Left renal cortex interstitium (tissue), 4 donors: ENCODE results near the gene CCL4. TPM values are rescaled to one million over a fixed set of nuclear protein-coding genes. Genes with fewer than 3 reads are reported as not detected.

Experiments used
- DNase-seq, 4 donors: peaks; one replicate each; pipeline ENCODE4 v3.0.0-alpha.2; 2013; ENCODE audit warnings: low read depth in 4 of 4, low spot score in 2 of 4, missing footprints in 1 of 4
- polyA plus RNA-seq, 4 donors: library from polyadenylated mRNA; unstranded; fragments of 120-200 nt; gene quantifications; one replicate each; pipeline ENCODE4 v1.2.1, GENCODE V29; 2013; ENCODE audit not compliant: insufficient read length in 4 of 4

Gene CCL4
- polyA plus RNA-seq, 4 donors: 0.24 to 4.9 (median 0.57) TPM

GRCh38 chr17:36136439-36136838 lies 32.8 kb downstream of the CCL4 start:
- DNase-seq: no peak

DNA sequence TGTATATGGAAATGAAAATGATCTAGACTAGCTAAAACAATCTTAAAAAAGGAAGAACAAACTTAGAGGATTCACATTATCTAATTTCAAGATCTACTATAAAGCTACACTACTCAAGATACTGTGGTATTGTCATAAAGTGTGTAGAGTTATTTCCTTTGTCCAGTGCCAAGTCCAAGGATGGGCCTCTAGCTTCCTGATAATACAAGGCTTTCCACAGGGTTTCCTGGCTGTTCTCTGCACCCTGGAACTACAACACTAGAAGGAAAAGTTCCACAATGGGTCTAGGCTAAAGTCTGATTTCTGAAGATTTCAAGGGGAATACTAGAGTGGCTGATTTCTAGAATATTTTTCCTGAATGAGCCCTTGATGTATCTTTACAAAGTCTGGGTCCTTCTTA lies 38.6 kb downstream of the CCL4 start:
- DNase-seq: no peak

- no peak for DNase-seq
Observed at GRCh38 chr17:36142806-36143205, 39.2 kb downstream of the CCL4 start.

DNA sequence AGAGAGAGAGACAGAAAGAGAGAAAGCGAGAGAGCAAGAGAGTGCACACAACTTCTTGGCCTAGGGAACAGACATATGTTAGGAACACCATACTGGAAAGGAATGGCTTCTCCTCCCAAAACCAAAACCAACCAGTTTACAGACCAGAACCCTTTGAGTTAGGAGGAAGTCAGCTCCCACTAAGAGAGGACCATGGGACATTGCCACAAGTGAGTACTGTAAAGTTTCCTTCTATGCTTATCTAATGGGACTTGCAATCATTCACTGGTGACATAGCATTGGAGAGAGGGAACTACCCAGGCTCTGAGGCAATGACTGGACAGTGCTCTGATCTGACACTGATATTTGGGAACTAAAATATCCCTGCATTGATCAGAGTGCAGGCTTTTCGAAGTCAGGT lies 40.4 kb downstream of the CCL4 start:
- no peak for DNase-seq

GRCh38 chr17:36144981-36145729 lies 41.5 kb downstream of the CCL4 start:
- no peak for DNase-seq

DNA sequence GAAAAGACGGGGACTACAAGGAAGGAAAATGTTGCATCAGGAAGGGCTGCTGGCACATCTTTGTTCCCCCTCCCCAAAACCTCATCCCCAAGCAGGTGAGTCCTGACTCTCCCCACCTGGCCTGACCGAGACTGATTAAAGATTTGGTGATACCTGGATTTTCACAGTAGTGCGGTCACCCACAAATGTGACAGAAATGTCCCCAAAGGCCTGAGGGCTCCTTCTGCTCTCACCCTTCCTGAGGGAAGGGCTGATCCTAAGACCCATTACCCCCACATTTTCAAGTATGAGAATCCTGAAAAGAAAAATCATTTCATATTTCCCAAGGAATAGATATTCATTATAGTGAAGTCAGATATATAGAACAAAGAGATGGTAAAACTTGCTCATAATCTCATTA lies 44.0 kb downstream of the CCL4 start:
- DNase-seq: no peak

- DNase-seq: peak; percentile 18 to 59 (median 46)
Observed at GRCh38 chr17:36148559-36149295, 45.1 kb downstream of the CCL4 start.

GRCh38 chr17:36149296-36149820 lies 45.7 kb downstream of the CCL4 start:
- DNase-seq: no peak

GRCh38 chr17:36151891-36152638 lies 48.4 kb downstream of the CCL4 start:
- DNase-seq: no peak

- no peak for DNase-seq
Observed at GRCh38 chr17:36152639-36153120, 49.1 kb downstream of the CCL4 start.

DNA sequence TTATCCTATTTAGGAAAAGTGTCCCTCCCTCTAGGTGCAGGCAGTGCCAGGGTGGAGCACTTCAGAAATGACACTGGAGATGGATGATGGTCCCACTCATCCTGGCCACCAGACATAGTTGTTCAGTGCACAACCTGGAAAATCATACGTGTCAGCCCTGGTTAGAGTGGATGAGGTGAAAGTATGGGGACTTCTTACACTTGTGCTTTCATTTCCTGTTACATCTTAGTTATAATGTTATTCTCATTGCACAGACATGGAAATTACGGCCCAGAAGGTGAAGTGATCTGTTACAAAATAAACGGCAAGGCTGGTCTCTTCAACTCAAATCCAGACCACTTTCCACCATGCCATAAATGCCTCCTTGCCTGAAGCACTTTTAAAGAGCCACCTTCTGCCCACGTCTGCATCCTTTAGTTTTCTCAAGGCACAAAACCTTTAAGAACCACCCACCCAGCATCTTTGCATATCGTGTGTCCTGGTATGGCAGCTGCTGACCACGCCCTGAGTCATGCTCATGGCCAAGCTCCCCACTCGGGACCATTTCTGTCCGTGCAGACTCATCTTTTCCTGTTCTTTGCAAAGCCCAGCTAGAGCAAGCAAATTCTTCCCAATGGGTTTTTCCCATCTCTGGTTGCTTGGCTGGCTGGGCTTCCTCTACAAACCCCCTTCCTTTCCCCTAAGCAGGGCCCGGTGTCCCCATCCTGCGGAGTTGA lies 50.4 kb downstream of the CCL4 start:
- no peak for DNase-seq

Other genes with a start within 250 kb of the CCL4 start
- gene HEATR9, start 234.9 kb upstream of the CCL4 start, polyA plus RNA-seq: under 1 TPM in 2 of 4 donors, not detected in 2; 0.10 to 0.16 TPM
- gene CCL5, start 223.5 kb upstream of the CCL4 start, polyA plus RNA-seq: 1 to 10 TPM; 1.3 to 2.1 (median 1.4) TPM
- 1 to 10 TPM; 2.2 to 4.3 (median 2.5) TPM for gene RDM1, start 173.1 kb upstream of the CCL4 start, polyA plus RNA-seq
- not detected for gene LYZL6, start 160.1 kb upstream of the CCL4 start, polyA plus RNA-seq
- under 1 TPM; 0.14 to 0.57 (median 0.27) TPM for gene CCL16, start 122.3 kb upstream of the CCL4 start, polyA plus RNA-seq
- 10 to 100 TPM; 14.6 to 23.0 (median 18.3) TPM for gene CCL14, start 117.1 kb upstream of the CCL4 start, polyA plus RNA-seq
- gene CCL15, start 102.3 kb upstream of the CCL4 start, polyA plus RNA-seq: 1 to 10 TPM; 5.9 to 8.2 (median 6.6) TPM
- gene CCL23, start 85.9 kb upstream of the CCL4 start, polyA plus RNA-seq: under 1 TPM in 1 of 4 donors, not detected in 3; 0.30 TPM
- gene CCL18, start 39.6 kb upstream of the CCL4 start, polyA plus RNA-seq: not detected
- gene CCL3, start 13.7 kb upstream of the CCL4 start, polyA plus RNA-seq: 1 to 10 TPM in 3 of 4 donors, not detected in 1; 1.2 to 6.7 (median 2.0) TPM
- gene TBC1D3B, start 72.8 kb downstream of the CCL4 start, polyA plus RNA-seq: 10 to 100 TPM in 2 of 4 donors, 1 to 10 TPM in 2; 4.5 to 22.6 (median 12.3) TPM
- gene CCL3L1, start 92.9 kb downstream of the CCL4 start, polyA plus RNA-seq: 1 to 10 TPM in 3 of 4 donors, under 1 TPM in 1; 0.36 to 1.5 (median 1.1) TPM
- gene CCL4L2, start 107.2 kb downstream of the CCL4 start, polyA plus RNA-seq: 1 to 10 TPM in 1 of 4 donors, under 1 TPM in 2, not detected in 1; 0.74 to 3.3 (median 0.87) TPM
- 1 to 10 TPM in 1 of 4 donors, under 1 TPM in 2, not detected in 1; 0.24 to 1.5 (median 0.24) TPM for gene TBC1D3I, start 160.7 kb downstream of the CCL4 start, polyA plus RNA-seq
- gene TBC1D3G, start 220.1 kb downstream of the CCL4 start, polyA plus RNA-seq: not detected